GM18508 (cell line): Measurements from ENCODE around the gene DUSP22.
"Not testable (repeated sequence)": the region's sequence is repeated elsewhere in the genome, so short reads cannot be mapped to it uniquely, and the experiment has no call there.

ENCODE experiments used
- ATAC-seq: cut with Tn5 transposase; IDR thresholded peaks from one replicate; pipeline ENCODE4 v1.9.1; 2021; ENCODE audit warnings: moderate number of reproducible peaks; ENCODE audit not compliant: insufficient read depth, unreplicated experiment

Gene DUSP22

GRCh38 chr6:291697-292505, at the start of gene DUSP22:
TSS of gene DUSP22 (plus strand) at chr6:292487. CDS start at chr6:292540, 53 bp downstream.
- peak; percentile 32 for ATAC-seq

GRCh38 chr6:246352-246751, 45.9 kb upstream of the DUSP22 start:
- no peak for ATAC-seq

GRCh38 chr6:247351-247750, 44.9 kb upstream of the DUSP22 start:
- ATAC-seq: no peak

GRCh38 chr6:248046-248445, 44.2 kb upstream of the DUSP22 start:
- not testable (repeated sequence) for ATAC-seq

- ATAC-seq: no peak
Measured at GRCh38 chr6:250676-251075, 41.6 kb upstream of the DUSP22 start.

GRCh38 chr6:251920-252319, 40.4 kb upstream of the DUSP22 start:
- ATAC-seq: no peak

- no peak for ATAC-seq
Measured at GRCh38 chr6:252775-253535, 39.3 kb upstream of the DUSP22 start.

- ATAC-seq: no peak
Measured at GRCh38 chr6:254016-254415, 38.3 kb upstream of the DUSP22 start.

GRCh38 chr6:255041-255750, 37.1 kb upstream of the DUSP22 start:
- no peak for ATAC-seq

- ATAC-seq: no peak
Measured at GRCh38 chr6:255751-256083, 36.6 kb upstream of the DUSP22 start.

GRCh38 chr6:256169-256568, 36.1 kb upstream of the DUSP22 start:
- ATAC-seq: no peak

GRCh38 chr6:257031-257725, 35.1 kb upstream of the DUSP22 start:
- no peak for ATAC-seq

- peak; percentile 28 for ATAC-seq
Measured at GRCh38 chr6:257774-258173, 34.5 kb upstream of the DUSP22 start.

- ATAC-seq: no peak
Measured at GRCh38 chr6:259316-259715, 33.0 kb upstream of the DUSP22 start.

- peak; percentile 83 for ATAC-seq
Measured at GRCh38 chr6:259901-260508, 32.3 kb upstream of the DUSP22 start.

- no peak for ATAC-seq
Measured at GRCh38 chr6:264626-265025, 27.7 kb upstream of the DUSP22 start.

GRCh38 chr6:268394-268935, 23.8 kb upstream of the DUSP22 start:
- ATAC-seq: no peak

- ATAC-seq: no peak
Measured at GRCh38 chr6:273551-274058, 18.7 kb upstream of the DUSP22 start.

- ATAC-seq: no peak
Measured at GRCh38 chr6:277746-278145, 14.5 kb upstream of the DUSP22 start.

GRCh38 chr6:278494-278893, 13.8 kb upstream of the DUSP22 start:
- no peak for ATAC-seq
